ENCODE results near the gene SCN8A. TPM values are rescaled to one million over a fixed set of nuclear protein-coding genes. Genes with fewer than 3 reads are reported as not detected.
"Not testable (repeated sequence)": the region's sequence is repeated elsewhere in the genome, so short reads cannot be mapped to it uniquely, and the experiment has no call there.

Gene SCN8A
- polyA plus RNA-seq, 1 experiment = 9.6 TPM

GRCh38 chr12:51827925-51828818 lies 237.1 kb downstream of the SCN8A start:
- ChIA-PET POLR2A (no interaction called here), CTCF (no interaction called here)
- H3K9me3 ChIP-seq (ENCODE audit: control insufficient read depth, insufficient read depth, low read length) = no peaks in the 10 kb centered on the region
- TF ChIP-seq CTCF (IDR thresholded peaks at IDR 0.05; ENCODE audit: low read depth, low read length) = no peak
- no peak overlapping the region for H3K4me3 ChIP-seq (ENCODE audit: low read depth, low read length)
- H3K27me3 ChIP-seq (ENCODE audit: control insufficient read depth, insufficient read depth, low read length) = peaks cover 6% of the 10 kb centered on the region
- H3K27ac ChIP-seq (ENCODE audit: low read depth, low read length) = no peak overlapping the region
- no peak for DNase-seq (ENCODE audit: low read depth, low spot score)

- Histone ChIP-seq H3K4me3 (ENCODE audit: low read depth, low read length) (no peak overlapping the region), H3K27me3 (ENCODE audit: control insufficient read depth, insufficient read depth, low read length) (peaks cover 14% of the 10 kb centered on the region), H3K9me3 (ENCODE audit: control insufficient read depth, insufficient read depth, low read length) (no peaks in the 10 kb centered on the region), H3K27ac (ENCODE audit: low read depth, low read length) (no peak overlapping the region)
- DNase-seq (ENCODE audit: low read depth, low spot score) = no peak
- no peak for TF ChIP-seq CTCF (IDR thresholded peaks at IDR 0.05; ENCODE audit: low read depth, low read length)
- ChIA-PET POLR2A (no interaction called here), CTCF (no interaction called here)
Measured at GRCh38 chr12:51829011-51829481, 238.0 kb downstream of the SCN8A start.

DNA sequence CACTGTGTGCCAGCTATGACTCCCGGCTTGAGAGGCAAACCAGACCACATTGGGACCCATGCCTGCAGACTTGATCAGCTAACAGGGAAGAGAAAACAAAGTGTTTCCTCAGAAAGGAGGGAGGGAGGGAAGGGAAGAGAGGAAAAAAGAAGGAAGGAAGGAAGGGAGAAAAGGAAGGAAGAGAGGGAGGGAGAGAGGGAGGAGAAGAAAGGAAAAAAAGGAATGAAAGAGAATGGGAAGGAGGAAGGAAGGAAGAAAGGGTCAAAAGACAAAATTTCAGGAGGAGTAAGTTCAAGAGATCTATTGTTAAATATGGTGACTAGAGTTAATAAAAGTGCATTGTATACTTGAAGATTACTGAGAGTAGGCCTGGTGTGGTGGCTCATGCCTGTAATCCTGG lies 238.6 kb downstream of the SCN8A start:
- ChIA-PET CTCF (interaction anchor here (0.7 to 1.2 kb wide), 3 partner anchors 10 to 406 kb away, joined by 3 to 8 read pairs (median 5); no protein-coding TSS in a partner anchor), POLR2A (no interaction called here)

DNA sequence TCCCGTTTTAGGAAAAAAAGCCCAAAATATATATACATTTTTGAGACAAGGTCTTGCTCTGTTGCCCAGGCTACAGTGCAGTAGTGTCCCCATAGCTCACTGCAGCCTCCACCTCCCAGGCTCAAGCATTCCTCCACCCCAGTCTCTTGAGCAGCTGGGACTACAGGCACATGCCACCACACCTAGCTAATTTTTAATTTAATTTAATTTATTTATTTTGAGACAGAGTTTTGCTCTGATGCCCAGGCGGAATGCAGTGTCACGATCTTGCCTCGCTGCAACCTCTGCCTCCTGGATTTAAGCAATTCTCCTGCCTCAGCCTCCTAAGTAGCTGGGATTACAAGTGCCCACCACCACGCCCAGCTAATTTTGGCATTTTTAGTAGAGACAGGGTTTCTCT lies 240.8 kb downstream of the SCN8A start:
- not testable (repeated sequence) for H3K9me3 ChIP-seq (ENCODE audit: control insufficient read depth, insufficient read depth, low read length); DNase-seq (ENCODE audit: low read depth, low spot score); H3K4me3 ChIP-seq (ENCODE audit: low read depth, low read length); H3K27ac ChIP-seq (ENCODE audit: low read depth, low read length)
- peaks cover 33% of the 10 kb centered on the region for H3K27me3 ChIP-seq (ENCODE audit: control insufficient read depth, insufficient read depth, low read length)
- POLR2A ChIA-PET = interaction anchor here (1.5 kb wide), 1 partner anchor 11 kb away, joined by 5 read pairs; no protein-coding TSS in a partner anchor
- CTCF ChIA-PET = interaction anchor here (1.1 to 1.6 kb wide), 2 partner anchors 8 to 43 kb away, joined by 3 to 4 read pairs; no protein-coding TSS in a partner anchor

More for the DNA sequence above, 238.6 kb downstream of the SCN8A start:
- Histone ChIP-seq H3K27me3 (ENCODE audit: control insufficient read depth, insufficient read depth, low read length) (peaks cover 20% of the 10 kb centered on the region), H3K27ac (ENCODE audit: low read depth, low read length) (no peak overlapping the region), H3K9me3 (ENCODE audit: control insufficient read depth, insufficient read depth, low read length) (no peaks in the 10 kb centered on the region), H3K4me3 (ENCODE audit: low read depth, low read length) (no peak overlapping the region)
- no peak for DNase-seq (ENCODE audit: low read depth, low spot score)
- TF ChIP-seq CTCF (IDR thresholded peaks at IDR 0.05; ENCODE audit: low read depth, low read length) = no peak

GRCh38 chr12:51832354-51833107 lies 241.5 kb downstream of the SCN8A start:
- ChIA-PET POLR2A (interaction anchor here (0.7 to 1.5 kb wide), 2 partner anchors 12 to 162 kb away, joined by 3 to 5 read pairs; no protein-coding TSS in a partner anchor), CTCF (interaction anchor here (0.9 to 1.1 kb wide), 3 partner anchors 9 to 18 kb away, joined by 3 read pairs; no protein-coding TSS in a partner anchor)
- TF ChIP-seq CTCF (IDR thresholded peaks at IDR 0.05; ENCODE audit: low read depth, low read length) = no peak
- Histone ChIP-seq H3K4me3 (ENCODE audit: low read depth, low read length) (no peak overlapping the region), H3K9me3 (ENCODE audit: control insufficient read depth, insufficient read depth, low read length) (no peaks in the 10 kb centered on the region; the same call in 1 of the 2 replicates), H3K27me3 (ENCODE audit: control insufficient read depth, insufficient read depth, low read length) (peaks cover 39% of the 10 kb centered on the region), H3K27ac (ENCODE audit: low read depth, low read length) (no peak overlapping the region)
- DNase-seq (ENCODE audit: low read depth, low spot score) = no peak
